Endothelial cell of umbilical vein (primary cell): ENCODE results near the gene RGS12. TPM values are rescaled to one million over a fixed set of nuclear protein-coding genes. Genes with fewer than 3 reads are reported as not detected.

Experiments
- BruUV-seq: library from RNA; stranded (reverse); fragments of 400-500 nt; replicated peaks from 2 replicates; lab custom pipeline; 2021; lab: Mats Ljungman, UMichigan
- CTCF ChIA-PET: fragments of 300-600, 350-600 bp; sonication (Branson Sonifier 250); formaldehyde crosslinking; loops from one replicate; lab custom pipeline; 2021; ENCODE audit warnings: antibody characterized with exemption, inconsistent platforms; lab: Charles Lee
- POLR2A ChIA-PET: fragments of 300-600, 350-600 bp; sonication (Branson Sonifier 250); formaldehyde crosslinking; loops from one replicate; lab custom pipeline; 2021; ENCODE audit warnings: antibody characterized with exemption, inconsistent platforms; lab: Charles Lee
- DNase-seq: peaks from one replicate; pipeline ENCODE4 v3.0.0-alpha.2; 2011; ENCODE audit warnings: low read depth, low spot score
- FAIRE-seq: peaks from 2 replicates; lab custom pipeline; 2011; peaks lifted over from hg19 to GRCh38; lab: Jason Lieb, UNC
- H2AFZ ChIP-seq: 2 replicates; pipeline ENCODE4 v1.6.0; 2012; ENCODE audit warnings: low read depth, low read length, control low read depth, inconsistent platforms
- H3K27ac ChIP-seq: 2 replicates; pipeline ENCODE4 v1.5.1; 2011; ENCODE audit warnings: low read depth, mild to moderate bottlenecking, control low read depth, low read length, moderate library complexity; ENCODE audit not compliant: insufficient read depth
- H3K27me3 ChIP-seq, 2 experiments: 2 replicates each; pipeline versions ENCODE4 v1.6.0 to v1.6.1; 2011; ENCODE audit warnings: low read length in 2 of 2, mixed read lengths in 1 of 2; ENCODE audit not compliant: control insufficient read depth in 2 of 2, insufficient read depth in 2 of 2
- H3K36me3 ChIP-seq, 2 experiments: 2 replicates in 1 of 2; 3 replicates in 1 of 2; pipeline ENCODE4 v1.5.1; 2011; ENCODE audit warnings: low read length in 2 of 2, mild to moderate bottlenecking in 1 of 2, moderate library complexity in 1 of 2; ENCODE audit not compliant: control insufficient read depth in 2 of 2, insufficient read depth in 2 of 2; ENCODE audit errors: extremely low read depth in 1 of 2
- H3K4me1 ChIP-seq: 3 replicates; pipeline ENCODE4 v1.5.1; 2011; ENCODE audit warnings: mild to moderate bottlenecking, low read length; ENCODE audit not compliant: control insufficient read depth, insufficient read depth; ENCODE audit errors: extremely low read depth
- H3K4me2 ChIP-seq: 2 replicates; pipeline ENCODE4 v1.6.1; 2011; ENCODE audit warnings: low read length, control low read depth, mixed read lengths; ENCODE audit not compliant: insufficient read depth
- H3K4me3 ChIP-seq, 3 experiments: fragments of 200-600 bp in 1 of 3; sonication (generic), shearing (Covaris generic) in 1 of 3; replicated peaks in 1 of 3; 2 replicates each; pipeline ENCODE4 v1.5.1; 2011 to 2016; ENCODE audit warnings: control low read depth in 3 of 3, low read length in 3 of 3, mild to moderate bottlenecking in 2 of 3, inconsistent platforms in 1 of 3, low read depth in 1 of 3, moderate library complexity in 1 of 3; ENCODE audit not compliant: insufficient read depth in 1 of 3
- H3K79me2 ChIP-seq: 2 replicates; pipeline ENCODE4 v1.6.0; 2012; ENCODE audit warnings: low read length, inconsistent platforms; ENCODE audit not compliant: control insufficient read depth, insufficient read depth
- H3K9ac ChIP-seq: replicated peaks from 2 replicates; pipeline ENCODE3; 2011; ENCODE audit warnings: low read length, control low read depth; ENCODE audit not compliant: insufficient read depth; ENCODE audit errors: extremely low read depth
- H3K9me1 ChIP-seq: replicated peaks from 3 replicates; pipeline ENCODE4 v1.6.0; 2011; ENCODE audit warnings: mild to moderate bottlenecking, low read length; ENCODE audit not compliant: control insufficient read depth, insufficient read depth; ENCODE audit errors: extremely low read depth
- H3K9me3 ChIP-seq: replicated peaks from 2 replicates; pipeline ENCODE4 v1.5.1; 2012; ENCODE audit warnings: low read length, inconsistent platforms; ENCODE audit not compliant: control insufficient read depth, insufficient read depth
- H4K20me1 ChIP-seq: replicated peaks from 2 replicates; pipeline ENCODE3; 2011; ENCODE audit warnings: mild to moderate bottlenecking, low read length; ENCODE audit not compliant: control insufficient read depth, insufficient read depth; ENCODE audit errors: extremely low read depth
- EZH2 ChIP-seq: IDR thresholded peaks from 2 replicates; pipeline ENCODE4 v1.6.1; 2012; ENCODE audit warnings: borderline replicate concordance, low read depth, mild to moderate bottlenecking, moderate library complexity, low read length, inconsistent platforms; ENCODE audit not compliant: severe bottlenecking
- FOS ChIP-seq: IDR thresholded peaks from 2 replicates; pipeline ENCODE4 v1.6.1; 2011; ENCODE audit warnings: mild to moderate bottlenecking, low read length, moderate library complexity, borderline replicate concordance; ENCODE audit not compliant: insufficient read depth
- GATA2 ChIP-seq: IDR thresholded peaks from 2 replicates; pipeline ENCODE4 v1.7.0; 2011; ENCODE audit warnings: low read depth, mild to moderate bottlenecking, moderate library complexity, mixed read lengths, low read length; ENCODE audit not compliant: insufficient read length, insufficient read depth
- JUN ChIP-seq: IDR thresholded peaks from 2 replicates; pipeline ENCODE4 v1.6.1; 2011; ENCODE audit warnings: borderline replicate concordance, low read depth; ENCODE audit not compliant: insufficient read length, insufficient read depth
- MYC ChIP-seq: IDR thresholded peaks from one replicate; pipeline ENCODE4 v1.6.1; 2011; ENCODE audit warnings: mild to moderate bottlenecking, low read depth, low read length
- POLR2A ChIP-seq: IDR thresholded peaks from 2 replicates; pipeline ENCODE4 v1.6.1; 2012; ENCODE audit warnings: low read depth, mild to moderate bottlenecking, control low read depth, low read length
- POLR2AphosphoS5 ChIP-seq: IDR thresholded peaks from 2 replicates; pipeline ENCODE4 v1.6.1; 2012; ENCODE audit warnings: low read depth, mild to moderate bottlenecking, control low read depth, low read length, moderate library complexity; ENCODE audit not compliant: insufficient read depth
- dilution Hi-C: fragments of 300-500 bp; cut with MboI; formaldehyde crosslinking; loops from one replicate; pipeline ENCODE4 v1.15.0; 2019; ENCODE audit warnings: low sequenced_read_pairs; ENCODE audit not compliant: extremely low pct_ligation_motif_present
- intact Hi-C: fragments of 100-400 bp; cut with micrococcal nuclease; formaldehyde crosslinking; loops from one replicate; pipeline ENCODE4 v1.10.0; 2022
- polyA plus RNA-seq, 4 experiments: library from polyadenylated mRNA; depleted of rRNA in 3 of 4; stranded (reverse) in 3 of 4; unstranded in 1 of 4; fragments of >200 nt; gene quantifications; 2 replicates each; pipeline versions ENCODE4 v1.2.1 to v1.2.3, GENCODE V29; 2011 to 2012; ENCODE audit warnings: missing spikeins in 1 of 4
- total RNA-seq: library from RNA; stranded (reverse); gene quantifications from 2 replicates; pipeline ENCODE4 v1.2.3, GENCODE V29; 2021
- TF ChIP-seq, protein P1 (sequence below): IDR thresholded peaks from 2 replicates; pipeline ENCODE4 v1.6.1; 2011; ENCODE audit not compliant: insufficient read depth, insufficient read length
- TF ChIP-seq, protein P2 (sequence below), 2 donors: IDR thresholded peaks; 1 replicate in 1 of 2; 2 replicates in 1 of 2; pipeline ENCODE4 v1.5.1; 2011; ENCODE audit warnings: low read length in 2 of 2, mild to moderate bottlenecking in 2 of 2, moderate library complexity in 2 of 2, control low read depth in 1 of 2, inconsistent platforms in 1 of 2, low read depth in 1 of 2; ENCODE audit not compliant: insufficient read depth in 1 of 2; ENCODE audit errors: extremely low read depth in 1 of 2

Gene RGS12
- total and polyA plus RNA-seq, 2 donors (not counting 3 experiments of a cell fraction or from before 2014, with no cell fraction given), result 65.2 to 75.4 TPM

DNA sequence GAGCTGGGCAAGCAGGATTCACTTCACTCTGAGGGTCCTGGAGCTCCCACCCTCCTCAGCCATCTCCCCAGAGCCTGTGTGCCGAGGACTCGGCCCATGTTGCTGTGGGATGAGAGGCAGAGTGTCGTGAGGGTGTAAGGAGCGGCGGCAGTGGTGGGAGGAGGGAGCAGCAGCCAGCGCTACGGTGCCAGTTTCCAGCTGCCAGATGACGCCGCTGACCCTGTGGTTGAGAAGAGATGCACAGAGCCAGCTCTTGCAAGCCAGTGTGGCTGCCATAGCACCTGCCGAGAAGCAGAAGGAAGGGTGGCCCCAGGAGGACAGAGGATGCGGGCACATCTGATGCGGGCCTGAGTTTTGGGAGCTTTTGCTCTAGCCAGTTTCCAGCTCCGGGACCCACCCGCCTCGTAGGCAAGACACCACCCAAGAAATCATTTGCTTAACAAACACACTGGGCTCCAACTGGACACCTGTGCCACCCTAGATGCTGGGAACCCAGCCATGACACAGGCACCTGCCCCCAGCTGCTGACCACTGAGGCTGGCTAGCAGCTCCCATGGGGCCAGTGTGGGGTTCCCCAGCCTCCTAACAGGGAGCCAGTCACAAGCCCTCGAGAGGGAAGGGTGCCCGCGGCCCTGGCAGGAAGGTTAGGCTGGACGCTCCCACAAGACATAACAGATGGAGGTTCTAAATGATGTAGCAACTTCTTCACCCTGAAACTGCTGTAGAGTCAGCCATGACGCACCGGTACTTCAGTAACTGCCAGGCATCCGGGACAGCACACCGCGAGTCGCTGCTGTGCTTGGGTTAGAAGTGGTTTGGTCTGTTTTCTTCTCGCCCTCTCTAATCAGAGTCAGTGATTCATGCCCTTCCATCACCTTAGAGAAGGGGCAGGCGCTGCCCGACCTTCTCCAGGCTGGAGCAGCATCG lies 35.0 kb upstream of the RGS12 start:
- TF ChIP-seq POLR2A (no peak), FOS (no peak), GATA2 (no peak), EZH2 (no peak), POLR2AphosphoS5 (no peak), JUN (no peak), MYC (no peak)
- TF ChIP-seq, protein P1, sequence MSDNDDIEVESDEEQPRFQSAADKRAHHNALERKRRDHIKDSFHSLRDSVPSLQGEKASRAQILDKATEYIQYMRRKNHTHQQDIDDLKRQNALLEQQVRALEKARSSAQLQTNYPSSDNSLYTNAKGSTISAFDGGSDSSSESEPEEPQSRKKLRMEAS, result no peak
- TF ChIP-seq, protein P2, sequence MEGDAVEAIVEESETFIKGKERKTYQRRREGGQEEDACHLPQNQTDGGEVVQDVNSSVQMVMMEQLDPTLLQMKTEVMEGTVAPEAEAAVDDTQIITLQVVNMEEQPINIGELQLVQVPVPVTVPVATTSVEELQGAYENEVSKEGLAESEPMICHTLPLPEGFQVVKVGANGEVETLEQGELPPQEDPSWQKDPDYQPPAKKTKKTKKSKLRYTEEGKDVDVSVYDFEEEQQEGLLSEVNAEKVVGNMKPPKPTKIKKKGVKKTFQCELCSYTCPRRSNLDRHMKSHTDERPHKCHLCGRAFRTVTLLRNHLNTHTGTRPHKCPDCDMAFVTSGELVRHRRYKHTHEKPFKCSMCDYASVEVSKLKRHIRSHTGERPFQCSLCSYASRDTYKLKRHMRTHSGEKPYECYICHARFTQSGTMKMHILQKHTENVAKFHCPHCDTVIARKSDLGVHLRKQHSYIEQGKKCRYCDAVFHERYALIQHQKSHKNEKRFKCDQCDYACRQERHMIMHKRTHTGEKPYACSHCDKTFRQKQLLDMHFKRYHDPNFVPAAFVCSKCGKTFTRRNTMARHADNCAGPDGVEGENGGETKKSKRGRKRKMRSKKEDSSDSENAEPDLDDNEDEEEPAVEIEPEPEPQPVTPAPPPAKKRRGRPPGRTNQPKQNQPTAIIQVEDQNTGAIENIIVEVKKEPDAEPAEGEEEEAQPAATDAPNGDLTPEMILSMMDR (IDR thresholded peaks at IDR 0.05; ENCODE audit: extremely low read depth in 1 of 2, insufficient read depth in 1 of 2, low read depth in 1 of 2, low read length in 2 of 2), result no peak
- POLR2A ChIA-PET, result no interaction called here

More for the DNA sequence above, 35.0 kb upstream of the RGS12 start:
- Histone ChIP-seq H4K20me1 (no peaks in the 10 kb centered on the region), H3K9ac (no peak overlapping the region), H3K9me3 (no peaks in the 10 kb centered on the region), H3K9me1 (no peaks in the 10 kb centered on the region), H3K27me3 (peaks cover 0 to 2% of the 10 kb centered on the region in 2 experiments), H2AFZ (no peak overlapping the region), H3K4me1 (no peaks in the 10 kb centered on the region), H3K79me2 (no peaks in the 10 kb centered on the region), H3K27ac (no peak overlapping the region), H3K4me3 (no peak overlapping the region), H3K36me3 (no peaks in the 10 kb centered on the region), H3K4me2 (no peak overlapping the region)
- intact Hi-C loops, result no loop called here
- CTCF ChIA-PET, result interaction anchor here (1.1 to 1.8 kb wide), 4 partner anchors 9 to 223 kb away, joined by 3 to 7 read pairs (median 3); partner anchors contain the start of gene MSANTD1
- BruUV-seq, result no TSS peak
- DNase-seq, result no peak
- dilution Hi-C loops, result no loop called here
- FAIRE-seq, result no peak
